WERI-Rb-1 (cell line): ENCODE results near the gene CACNA2D2.

Source experiments
- DNase-seq: peaks from one replicate; pipeline ENCODE4 v3.0.0-alpha.2; 2020
- H3K27ac ChIP-seq: fragments of 250-450 bp; sonication (Bioruptor Pico); 2 replicates; pipeline ENCODE4 v1.5.1; 2020; ENCODE audit warnings: mild to moderate bottlenecking, moderate library complexity
- H3K27me3 ChIP-seq: fragments of 250-450 bp; sonication (Bioruptor Pico); 2 replicates; pipeline ENCODE4 v1.5.1; 2021; ENCODE audit warnings: mild to moderate bottlenecking, low read depth, moderate library complexity; ENCODE audit not compliant: insufficient read depth, severe bottlenecking
- H3K36me3 ChIP-seq: fragments of 250-450 bp; sonication (Bioruptor Pico); 2 replicates; pipeline ENCODE4 v1.5.1; 2020; ENCODE audit warnings: mild to moderate bottlenecking, moderate library complexity
- H3K4me3 ChIP-seq: 2 replicates; pipeline ENCODE4 v1.5.1; 2011; ENCODE audit warnings: low read depth, mild to moderate bottlenecking, control low read depth, low read length
- H3K9me3 ChIP-seq: fragments of 250-450 bp; sonication (Bioruptor Pico); 2 replicates; pipeline ENCODE4 v1.5.1; 2021; ENCODE audit warnings: mild to moderate bottlenecking, moderate library complexity; ENCODE audit not compliant: severe bottlenecking
- CTCF ChIP-seq: IDR thresholded peaks from 2 replicates; pipeline ENCODE4 v1.5.1; 2011; ENCODE audit warnings: low read depth, mild to moderate bottlenecking, control low read depth, inconsistent platforms, low read length

CACNA2D2 gene

GRCh38 chr3:50388720-50389413 lies 114.6 kb downstream of the CACNA2D2 start:
- H3K4me3 ChIP-seq: no peak overlapping the region
- H3K27me3 ChIP-seq: no peaks in the 10 kb centered on the region
- no peak for DNase-seq
- H3K36me3 ChIP-seq: no peaks in the 10 kb centered on the region
- H3K27ac ChIP-seq: peak overlapping the region; percentile 58
- no peak for TF ChIP-seq CTCF
- no peaks in the 10 kb centered on the region for H3K9me3 ChIP-seq

GRCh38 chr3:50388016-50388719 lies 115.3 kb downstream of the CACNA2D2 start:
- peak overlapping the region; percentile 58 for H3K27ac ChIP-seq
- no peaks in the 10 kb centered on the region for H3K36me3 ChIP-seq
- no peaks in the 10 kb centered on the region for H3K9me3 ChIP-seq
- H3K27me3 ChIP-seq: no peaks in the 10 kb centered on the region
- H3K4me3 ChIP-seq: no peak overlapping the region
- DNase-seq: peak; percentile 81
- TF ChIP-seq CTCF: peak; percentile 90

- no peaks in the 10 kb centered on the region for H3K27me3 ChIP-seq
- DNase-seq: no peak
These were observed 117.7 kb downstream of the CACNA2D2 start for GRCh38 chr3:50385754-50386153.

GRCh38 chr3:50383750-50384149 lies 119.7 kb downstream of the CACNA2D2 start:
- H3K36me3 ChIP-seq: no peaks in the 10 kb centered on the region
- H3K9me3 ChIP-seq: no peaks in the 10 kb centered on the region
- H3K27me3 ChIP-seq: no peaks in the 10 kb centered on the region
- H3K4me3 ChIP-seq: no peak overlapping the region
- DNase-seq: no peak
- no peak overlapping the region for H3K27ac ChIP-seq
- TF ChIP-seq CTCF: no peak

More at GRCh38 chr3:50385754-50386153, 117.7 kb downstream of the CACNA2D2 start:
- TF ChIP-seq CTCF: no peak
- H3K4me3 ChIP-seq: no peak overlapping the region
- no peaks in the 10 kb centered on the region for H3K9me3 ChIP-seq
- H3K36me3 ChIP-seq: no peaks in the 10 kb centered on the region
- H3K27ac ChIP-seq: no peak overlapping the region

- H3K27me3 ChIP-seq: no peaks in the 10 kb centered on the region
- no peak for TF ChIP-seq CTCF
- H3K36me3 ChIP-seq: no peaks in the 10 kb centered on the region
- no peaks in the 10 kb centered on the region for H3K9me3 ChIP-seq
- no peak for DNase-seq
- H3K27ac ChIP-seq: no peak overlapping the region
- H3K4me3 ChIP-seq: no peak overlapping the region
These were observed 120.7 kb downstream of the CACNA2D2 start for GRCh38 chr3:50382722-50383121.
